AG10803 (cell line): ENCODE data around the gene PNPLA1.

Experiments used
- DNase-seq: peaks from one replicate; pipeline ENCODE4 v3.0.0; 2010; ENCODE audit warnings: low read depth
- H3K4me3 ChIP-seq: 2 replicates; pipeline ENCODE4 v1.5.1; 2011; ENCODE audit warnings: mild to moderate bottlenecking, low read length, control low read depth
- TF ChIP-seq, protein P1 (sequence below): conservative IDR thresholded peaks from 2 replicates; pipeline ENCODE4 v1.5.1; 2011; ENCODE audit warnings: mild to moderate bottlenecking, low read length, control low read depth, inconsistent platforms

PNPLA1 gene

DNA sequence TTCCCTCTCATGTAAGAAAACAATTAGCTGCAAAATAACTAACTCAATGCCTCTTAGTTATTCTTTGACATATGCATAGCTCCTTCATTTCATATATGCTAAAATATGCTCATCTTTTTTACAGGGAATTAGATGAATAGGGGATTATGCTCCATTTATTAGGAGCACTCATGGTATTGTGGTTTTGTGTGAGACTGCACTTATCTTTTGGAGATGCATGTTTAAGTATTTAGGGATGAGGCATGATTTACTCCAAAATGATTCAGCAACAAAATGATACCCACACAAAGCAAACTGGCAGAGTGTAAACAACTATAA is 58.0 kb downstream of the PNPLA1 start:
- no peak overlapping the region for H3K4me3 ChIP-seq
- no peak for DNase-seq
- TF ChIP-seq, protein P1, sequence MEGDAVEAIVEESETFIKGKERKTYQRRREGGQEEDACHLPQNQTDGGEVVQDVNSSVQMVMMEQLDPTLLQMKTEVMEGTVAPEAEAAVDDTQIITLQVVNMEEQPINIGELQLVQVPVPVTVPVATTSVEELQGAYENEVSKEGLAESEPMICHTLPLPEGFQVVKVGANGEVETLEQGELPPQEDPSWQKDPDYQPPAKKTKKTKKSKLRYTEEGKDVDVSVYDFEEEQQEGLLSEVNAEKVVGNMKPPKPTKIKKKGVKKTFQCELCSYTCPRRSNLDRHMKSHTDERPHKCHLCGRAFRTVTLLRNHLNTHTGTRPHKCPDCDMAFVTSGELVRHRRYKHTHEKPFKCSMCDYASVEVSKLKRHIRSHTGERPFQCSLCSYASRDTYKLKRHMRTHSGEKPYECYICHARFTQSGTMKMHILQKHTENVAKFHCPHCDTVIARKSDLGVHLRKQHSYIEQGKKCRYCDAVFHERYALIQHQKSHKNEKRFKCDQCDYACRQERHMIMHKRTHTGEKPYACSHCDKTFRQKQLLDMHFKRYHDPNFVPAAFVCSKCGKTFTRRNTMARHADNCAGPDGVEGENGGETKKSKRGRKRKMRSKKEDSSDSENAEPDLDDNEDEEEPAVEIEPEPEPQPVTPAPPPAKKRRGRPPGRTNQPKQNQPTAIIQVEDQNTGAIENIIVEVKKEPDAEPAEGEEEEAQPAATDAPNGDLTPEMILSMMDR = no peak

DNA sequence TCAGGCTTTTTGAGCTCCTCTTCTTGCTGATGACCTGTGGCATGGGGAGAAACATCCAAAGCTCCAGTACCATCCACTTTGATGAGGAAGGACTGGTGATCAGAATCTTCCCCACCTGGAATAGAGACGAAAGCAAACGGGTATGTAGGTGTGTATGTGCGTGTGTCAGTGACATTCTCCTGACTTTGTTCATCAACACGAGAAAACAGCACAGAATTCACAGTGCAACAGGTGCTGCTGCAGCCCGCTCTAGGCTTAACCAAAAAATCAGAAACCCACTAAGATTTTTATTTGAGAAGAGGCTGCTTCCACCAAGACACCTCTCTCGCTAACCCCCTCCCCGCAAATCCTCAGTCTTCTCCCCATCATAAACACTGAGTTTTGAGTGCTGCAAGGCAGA is 58.7 kb downstream of the PNPLA1 start:
- TF ChIP-seq, protein P1 = no peak
- no peak overlapping the region for H3K4me3 ChIP-seq
- DNase-seq = no peak

DNA sequence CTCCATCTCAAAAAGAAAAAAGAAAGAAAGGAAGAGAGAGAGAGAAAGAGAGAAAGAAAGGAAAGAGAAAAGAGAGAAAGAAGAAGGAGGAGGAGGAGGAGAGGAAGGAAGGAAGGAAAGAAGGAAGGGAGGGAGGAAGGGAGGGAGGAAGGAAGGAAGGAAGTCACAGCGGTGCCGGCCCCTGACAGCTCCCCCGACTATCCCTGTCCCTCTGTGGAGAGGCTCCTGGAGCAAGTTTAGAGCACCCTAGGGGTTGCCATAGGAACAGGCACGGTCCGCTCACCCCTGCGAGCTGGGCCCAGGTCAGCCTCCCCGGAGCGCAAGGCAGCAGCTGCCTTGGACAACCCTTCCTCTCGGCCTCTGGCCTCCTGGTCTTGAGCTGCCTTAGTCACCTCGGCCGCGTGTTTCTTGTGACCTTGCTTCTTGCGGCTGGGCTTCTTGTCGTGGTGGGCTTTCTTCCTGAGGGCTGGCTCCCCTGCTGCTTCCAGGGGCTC is 60.0 kb downstream of the PNPLA1 start:
- DNase-seq = no peak
- no peak overlapping the region for H3K4me3 ChIP-seq
- TF ChIP-seq, protein P1 = no peak

DNA sequence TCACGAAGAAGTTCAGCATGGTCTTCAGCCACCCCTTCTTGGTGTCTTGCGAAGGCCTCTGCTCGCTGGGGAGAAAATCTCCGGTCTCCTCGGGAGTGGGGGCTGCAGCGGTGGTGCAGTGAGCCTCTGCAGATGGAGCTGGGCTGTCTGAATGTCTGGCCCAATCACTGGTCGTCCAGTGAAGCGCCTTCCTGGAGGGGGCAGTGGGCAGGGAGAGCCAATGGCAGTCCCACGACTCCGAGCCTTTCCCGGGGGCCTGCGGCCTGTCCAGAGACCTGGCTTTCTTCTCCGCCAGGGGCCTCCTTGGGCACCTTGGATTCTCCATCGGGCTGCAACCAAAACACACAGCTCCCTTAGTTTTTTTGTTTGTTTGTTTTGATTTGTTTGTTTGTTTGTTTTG is 60.5 kb downstream of the PNPLA1 start:
- DNase-seq = no peak
- TF ChIP-seq, protein P1 = no peak
- H3K4me3 ChIP-seq = no peak overlapping the region

DNA sequence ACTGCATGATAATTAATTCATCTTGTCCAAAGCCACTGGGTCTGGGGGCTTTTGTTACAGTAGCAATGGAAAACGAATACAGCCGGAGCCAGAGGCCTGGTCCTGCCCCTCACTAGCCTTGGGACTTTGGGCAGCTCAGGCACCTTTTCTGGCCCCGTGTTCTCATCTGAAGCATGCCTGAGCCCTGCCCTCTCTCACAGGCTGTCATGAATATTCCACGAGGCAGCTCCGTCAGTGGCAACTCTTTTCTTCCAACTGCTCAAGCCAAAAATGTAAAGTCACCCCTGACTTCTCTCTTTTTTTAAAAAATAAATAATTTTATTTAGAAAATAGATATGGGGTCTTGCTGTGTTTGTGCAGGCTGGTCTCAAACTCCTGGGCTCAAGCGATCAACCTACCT is 61.5 kb downstream of the PNPLA1 start:
- H3K4me3 ChIP-seq = no peak overlapping the region
- TF ChIP-seq, protein P1 = no peak
- no peak for DNase-seq

DNA sequence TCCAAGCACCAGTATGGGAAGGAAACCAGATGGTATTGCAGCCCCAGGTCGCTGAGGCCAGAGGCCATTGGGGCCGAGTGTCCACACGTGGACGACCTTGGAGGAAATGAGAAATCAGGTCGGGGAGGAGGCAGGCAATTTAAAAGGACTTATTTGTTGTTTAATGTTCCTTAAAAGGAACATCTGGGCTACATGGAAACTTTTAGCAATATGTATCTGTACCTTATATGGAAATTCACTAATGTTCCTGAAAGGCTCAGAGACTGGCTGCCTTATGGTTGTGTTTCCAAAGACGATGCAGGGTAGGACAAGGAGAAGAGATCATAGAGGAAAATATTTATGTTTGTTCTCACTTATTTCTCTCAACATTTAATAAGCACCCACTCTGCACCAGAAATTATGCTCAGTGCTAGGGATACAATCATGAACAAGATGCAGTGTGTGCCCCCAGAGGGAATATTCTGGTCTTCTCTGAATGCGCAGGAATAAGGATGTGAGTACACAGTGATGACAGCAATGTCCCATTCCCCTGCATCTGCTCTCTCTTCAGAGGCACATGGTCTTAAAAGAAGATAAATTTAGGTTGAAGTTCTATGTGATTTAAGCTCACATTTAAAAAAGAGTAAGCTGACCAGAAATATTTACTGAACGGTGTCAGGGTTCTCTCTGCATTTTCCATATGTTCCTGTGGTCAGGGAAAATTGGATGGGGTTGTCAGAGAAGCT is 63.5 kb downstream of the PNPLA1 start:
- DNase-seq = no peak
- H3K4me3 ChIP-seq = no peak overlapping the region
- TF ChIP-seq, protein P1 = no peak

DNA sequence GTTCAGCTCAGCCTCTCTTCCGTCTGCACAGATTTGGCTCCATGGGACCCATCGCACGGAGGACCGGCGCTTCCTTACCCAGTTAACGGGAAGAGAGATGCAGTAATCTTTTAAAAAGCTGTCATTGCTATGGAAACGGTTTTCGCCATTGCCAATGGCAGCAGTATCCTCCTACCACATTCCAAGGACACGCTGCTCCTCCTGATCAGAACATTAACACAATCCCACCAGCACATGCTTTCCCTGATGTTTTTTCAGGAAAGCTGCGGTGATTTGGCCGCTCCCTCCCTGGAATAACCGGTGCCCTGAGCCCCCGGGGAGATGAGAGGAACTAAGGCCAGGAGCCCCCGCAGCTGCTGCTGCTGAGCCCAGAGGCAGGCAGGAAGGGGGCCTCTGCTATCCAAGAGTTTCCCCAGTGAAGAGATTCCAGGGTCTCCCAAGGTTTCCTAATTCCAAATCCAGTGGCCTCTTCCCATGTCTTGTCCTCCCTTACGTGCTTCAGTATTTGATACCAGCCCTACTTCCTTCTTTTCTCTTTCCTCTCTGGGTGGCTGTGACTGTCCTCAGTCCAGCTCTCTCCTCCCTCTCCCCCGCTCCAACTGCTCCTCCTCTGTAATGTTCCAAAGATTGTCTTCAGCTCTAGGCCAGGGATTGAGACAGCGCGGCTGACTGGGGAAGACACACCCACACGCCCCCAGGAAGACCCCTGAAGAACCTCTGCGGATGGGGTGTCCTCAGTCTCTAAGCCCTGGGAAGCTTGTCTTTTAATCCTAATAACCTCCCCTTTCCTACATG is 64.3 kb downstream of the PNPLA1 start:
- TF ChIP-seq, protein P1 = no peak
- peak; percentile 21 for DNase-seq
- H3K4me3 ChIP-seq = no peak overlapping the region
